ENCODE results near the gene TULP4.
"Not testable (repeated sequence)": the region's sequence is repeated elsewhere in the genome, so short reads cannot be mapped to it uniquely, and the experiment has no call there.

TULP4 gene

GRCh38 chr6:158366363-158366762 lies 54.1 kb downstream of the TULP4 start:
- no peak for DNase-seq

GRCh38 chr6:158367816-158368215 lies 55.6 kb downstream of the TULP4 start:
- no peak for DNase-seq

GRCh38 chr6:158369241-158369640 lies 57.0 kb downstream of the TULP4 start:
- no peak for DNase-seq

- no peak for DNase-seq
Measured at GRCh38 chr6:158370805-158371204, 58.5 kb downstream of the TULP4 start.

- DNase-seq: no peak
Measured at GRCh38 chr6:158371261-158371660, 59.0 kb downstream of the TULP4 start.

GRCh38 chr6:158372574-158372973 lies 60.3 kb downstream of the TULP4 start:
- no peak for DNase-seq

- no peak for DNase-seq
Measured at GRCh38 chr6:158373214-158373613, 60.9 kb downstream of the TULP4 start.

- no peak for DNase-seq
Measured at GRCh38 chr6:158374020-158374419, 61.8 kb downstream of the TULP4 start.

- no peak for DNase-seq
Measured at GRCh38 chr6:158376631-158377081, 64.4 kb downstream of the TULP4 start.

- no peak for DNase-seq
Measured at GRCh38 chr6:158377860-158378259, 65.6 kb downstream of the TULP4 start.

- DNase-seq: no peak
Measured at GRCh38 chr6:158379336-158379735, 67.1 kb downstream of the TULP4 start.

- no peak for DNase-seq
Measured at GRCh38 chr6:158381214-158381613, 68.9 kb downstream of the TULP4 start.

GRCh38 chr6:158382491-158382890 lies 70.2 kb downstream of the TULP4 start:
- DNase-seq: no peak

GRCh38 chr6:158383057-158383456 lies 70.8 kb downstream of the TULP4 start:
- no peak for DNase-seq

GRCh38 chr6:158383542-158383941 lies 71.3 kb downstream of the TULP4 start:
- DNase-seq: no peak

GRCh38 chr6:158384671-158385110 lies 72.4 kb downstream of the TULP4 start:
- no peak for DNase-seq

GRCh38 chr6:158387036-158387435 lies 74.8 kb downstream of the TULP4 start:
- DNase-seq: no peak

- DNase-seq: no peak
Measured at GRCh38 chr6:158387578-158387977, 75.3 kb downstream of the TULP4 start.

- no peak for DNase-seq
Measured at GRCh38 chr6:158388727-158389126, 76.5 kb downstream of the TULP4 start.

GRCh38 chr6:158389193-158389919 lies 77.1 kb downstream of the TULP4 start:
- DNase-seq: no peak

GRCh38 chr6:158391276-158391675 lies 79.0 kb downstream of the TULP4 start:
- no peak for DNase-seq

GRCh38 chr6:158391977-158392376 lies 79.7 kb downstream of the TULP4 start:
- not testable (repeated sequence) for DNase-seq

GRCh38 chr6:158396136-158396535 lies 83.9 kb downstream of the TULP4 start:
- no peak for DNase-seq

GRCh38 chr6:158397578-158397977 lies 85.3 kb downstream of the TULP4 start:
- no peak for DNase-seq

All from stimulated activated naive CD4-positive, alpha-beta T cell (primary cell).